GM13976 (cell line): Measurements from ENCODE around the gene ZCCHC13.

Experiments
- DNase-seq: peaks from one replicate; pipeline ENCODE4 v3.0.0; 2012; ENCODE audit warnings: low spot score
- CTCF ChIP-seq: IDR thresholded peaks from 2 replicates; pipeline ENCODE4 v1.5.1; 2012; ENCODE audit warnings: borderline replicate concordance, mild to moderate bottlenecking; ENCODE audit not compliant: insufficient read depth; ENCODE audit errors: extremely low read depth, missing control alignments, control extremely low read depth
- in situ Hi-C: fragments of 300-500 bp; cut with MboI; formaldehyde crosslinking; loops from one replicate; pipeline ENCODE4 v1.12.0; 2022; ENCODE audit warnings: low sequenced_read_pairs, mixed read lengths, inconsistent platforms; ENCODE audit not compliant: unreplicated experiment

The ZCCHC13 gene

GRCh38 chrX:74343343-74344279, 39.6 kb downstream of the ZCCHC13 start:
- peak; percentile 63 for TF ChIP-seq CTCF
- in situ Hi-C loops = loop anchor here (25.0 kb wide), 1 partner anchor 481 kb away; the partner anchor contains the start of gene XIST
- DNase-seq = peak; percentile 36

- no peak for DNase-seq
- in situ Hi-C loops = loop anchor here (25.0 kb wide), 1 partner anchor 482 kb away; the partner anchor contains the start of gene XIST
- no peak for TF ChIP-seq CTCF
Measured at GRCh38 chrX:74344280-74344622, 40.3 kb downstream of the ZCCHC13 start.

- in situ Hi-C loops = loop anchor here (25.0 kb wide), 1 partner anchor 484 kb away; the partner anchor contains the start of gene XIST
- no peak for DNase-seq
- TF ChIP-seq CTCF = no peak
Measured at GRCh38 chrX:74346088-74346487, 42.1 kb downstream of the ZCCHC13 start.

GRCh38 chrX:74349387-74349786, 45.4 kb downstream of the ZCCHC13 start:
- DNase-seq = no peak
- TF ChIP-seq CTCF = no peak
- in situ Hi-C loops = loop anchor here (25.0 kb wide), 1 partner anchor 487 kb away; the partner anchor contains the start of gene XIST

- no peak for TF ChIP-seq CTCF
- DNase-seq = no peak
- in situ Hi-C loops = no loop called here
Measured at GRCh38 chrX:74351760-74352159, 47.8 kb downstream of the ZCCHC13 start.

GRCh38 chrX:74353984-74354383, 50.0 kb downstream of the ZCCHC13 start:
- no peak for DNase-seq
- in situ Hi-C loops = no loop called here

More at GRCh38 chrX:74353984-74354383, 50.0 kb downstream of the ZCCHC13 start:
- no peak for TF ChIP-seq CTCF
